HT1080 (cell line): Measurements from ENCODE around the gene PTPRN2. TPM values are rescaled to one million over a fixed set of nuclear protein-coding genes. Genes with fewer than 3 reads are reported as not detected.
"Not testable (repeated sequence)": the region's sequence is repeated elsewhere in the genome, so short reads cannot be mapped to it uniquely, and the experiment has no call there.

Source experiments
- DNase-seq: peaks from one replicate; pipeline ENCODE4 v3.0.0-alpha.2; 2015; ENCODE audit warnings: low read depth
- polyA plus RNA-seq, 2 experiments: library from polyadenylated mRNA; depleted of rRNA; stranded (reverse); fragments of >200 nt; gene quantifications; 2 replicates each; pipeline ENCODE4 v1.2.3, GENCODE V29; 2015
- total RNA-seq: library from RNA; depleted of rRNA; stranded (reverse); fragments of >200 nt; shearing (Covaris generic); gene quantifications from 2 replicates; pipeline ENCODE4 v1.2.3, GENCODE V29; 2014; rRNA removed

The PTPRN2 gene
- 0.31 TPM in 1 of 2 replicates, not detected in the other for total RNA-seq
- polyA plus RNA-seq (2015; cell fraction: cytosol; rRNA removed): 0.16 and 0.33 TPM in 2 replicates
- 0.33 and 0.98 TPM in 2 replicates for polyA plus RNA-seq (2015; cell fraction: nucleus; rRNA removed)

DNA sequence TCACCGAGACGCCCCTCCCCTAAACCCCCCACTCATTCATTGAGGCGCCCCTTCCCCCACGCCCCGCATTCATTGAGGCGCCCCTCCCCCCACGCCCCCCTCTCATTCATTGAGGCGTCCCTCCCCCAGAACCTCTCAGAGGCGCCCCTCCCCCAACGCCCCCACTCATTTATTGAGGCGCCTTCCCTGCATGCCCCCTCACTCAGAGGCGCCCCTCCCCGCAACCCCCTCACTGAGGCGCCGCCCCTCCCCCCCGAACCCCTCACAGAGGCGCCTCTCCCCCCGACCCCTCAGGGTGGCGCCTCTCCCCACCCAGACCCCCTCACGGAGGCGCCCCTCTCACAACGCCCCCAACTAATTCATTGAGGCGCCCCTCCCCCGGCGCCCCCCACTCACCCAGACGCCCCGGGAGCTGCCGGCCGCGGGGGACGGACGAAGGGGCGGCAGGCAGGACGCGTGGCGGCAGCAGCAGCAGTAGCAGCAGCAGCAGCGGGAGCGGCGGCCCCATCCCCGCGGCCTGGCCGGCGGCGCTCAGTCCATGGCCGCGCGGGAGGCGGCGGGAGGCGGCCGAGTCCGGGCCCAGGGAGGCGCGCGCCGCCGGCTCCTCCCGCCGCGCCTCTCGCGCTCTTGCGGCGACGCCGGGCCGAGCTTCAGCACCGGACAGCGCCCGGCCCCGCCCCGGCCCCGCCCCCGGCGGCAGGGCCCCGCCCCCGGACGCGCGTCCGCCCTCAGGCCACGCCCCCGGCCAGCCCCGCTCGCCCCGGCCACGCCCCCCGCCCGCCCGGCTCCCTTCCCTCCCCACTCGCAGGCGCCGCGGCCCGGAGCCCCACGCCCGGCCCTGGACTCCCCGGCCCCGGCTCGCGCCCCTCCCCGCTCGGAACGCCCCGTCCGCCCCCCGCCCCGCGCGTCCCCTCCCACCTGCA is at the start of gene PTPRN2:
Gene PTPRN2, minus strand, starts transcription at position 662 of the 923 bp plus-strand sequence.
- no peak for DNase-seq

DNA sequence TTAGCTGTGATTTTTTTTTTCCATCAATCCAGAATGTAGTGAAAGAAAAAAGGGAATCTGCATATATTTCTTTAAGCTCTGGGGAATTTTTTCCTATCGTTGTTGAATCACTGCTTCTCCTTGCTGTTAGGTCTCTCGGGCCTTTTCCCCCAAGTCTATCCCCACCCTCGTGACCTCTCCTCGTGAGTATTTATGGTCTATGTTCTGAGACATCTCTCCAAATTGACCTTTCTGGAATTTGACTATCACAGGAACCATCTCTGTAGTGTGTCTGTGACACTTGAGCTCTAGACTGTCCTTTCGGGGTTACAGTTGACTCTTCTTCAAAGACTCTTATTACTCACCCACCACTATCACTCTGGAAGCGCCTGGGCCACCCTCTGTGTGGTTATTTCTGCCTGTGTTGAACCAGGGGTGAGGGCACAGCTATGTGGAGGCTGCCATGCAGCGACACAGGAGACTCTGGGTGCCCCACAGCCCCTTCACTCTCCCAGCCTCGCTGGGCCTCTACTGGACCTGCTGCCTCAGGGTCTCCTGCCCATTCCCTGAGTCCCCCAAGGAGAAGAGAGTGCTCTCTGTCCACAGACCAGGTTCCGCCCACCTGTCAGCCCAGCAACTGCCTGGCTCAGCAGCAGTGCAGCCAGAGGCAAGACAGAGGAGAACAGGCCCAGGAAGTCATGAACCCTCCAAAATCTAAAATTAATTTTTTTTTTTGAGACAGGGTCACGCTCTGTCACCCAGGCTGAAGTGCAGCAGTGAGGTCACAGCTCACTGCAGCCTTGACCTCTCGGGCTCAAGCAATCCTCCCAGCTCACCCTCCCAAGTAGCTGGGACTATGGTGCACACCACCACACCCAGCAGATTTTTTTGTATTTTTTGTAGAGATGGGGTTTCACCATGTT is 45.7 kb upstream of the PTPRN2 start:
- DNase-seq: no peak

DNA sequence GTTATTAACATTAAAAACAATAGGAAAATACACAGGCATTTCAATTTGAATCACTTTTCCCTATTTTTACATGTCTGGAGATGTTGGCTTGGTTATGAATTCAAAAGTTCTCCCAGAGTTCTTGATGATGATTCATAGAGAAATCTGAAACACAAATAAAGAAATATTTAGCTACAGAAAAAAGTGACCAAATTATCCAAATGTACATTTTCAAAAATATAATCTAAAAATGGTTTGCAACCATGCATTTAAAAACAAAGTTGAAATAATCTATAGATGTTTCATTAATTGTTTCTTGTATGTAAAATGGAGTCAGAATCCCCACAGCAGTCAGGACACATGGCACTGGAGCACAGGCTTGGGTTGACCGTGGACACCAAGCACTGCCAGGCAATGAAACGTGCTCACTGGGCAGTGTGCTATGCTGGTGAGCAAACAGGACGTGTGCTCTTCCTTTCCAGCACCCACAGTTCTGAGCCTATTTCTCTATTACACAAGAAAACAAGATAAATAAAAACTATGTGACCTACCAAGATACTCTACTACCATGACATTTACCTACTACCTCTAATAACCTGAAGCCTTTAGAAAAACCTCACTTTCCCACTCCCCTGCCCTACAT is 44.1 kb upstream of the PTPRN2 start:
- DNase-seq: no peak

DNA sequence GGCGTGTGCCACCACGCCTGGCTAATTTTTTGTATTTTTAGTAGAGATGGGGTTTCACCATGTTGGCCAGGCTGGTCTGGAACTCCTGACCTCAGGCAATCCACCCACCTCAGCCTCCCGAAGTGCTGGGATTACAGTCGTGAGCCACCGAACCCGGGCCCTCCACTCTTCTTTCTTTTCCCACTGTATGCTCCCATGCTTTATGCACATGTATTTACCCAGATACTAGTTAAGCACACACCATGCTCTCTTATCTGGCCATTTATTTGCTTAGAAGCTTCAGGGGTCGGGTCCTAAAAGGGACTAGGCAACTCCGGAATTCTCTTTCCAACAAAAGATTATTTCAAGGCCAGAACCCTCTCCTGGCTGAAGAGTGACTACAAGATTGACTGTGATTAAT is 38.7 kb upstream of the PTPRN2 start:
- DNase-seq: not testable (repeated sequence)

DNA sequence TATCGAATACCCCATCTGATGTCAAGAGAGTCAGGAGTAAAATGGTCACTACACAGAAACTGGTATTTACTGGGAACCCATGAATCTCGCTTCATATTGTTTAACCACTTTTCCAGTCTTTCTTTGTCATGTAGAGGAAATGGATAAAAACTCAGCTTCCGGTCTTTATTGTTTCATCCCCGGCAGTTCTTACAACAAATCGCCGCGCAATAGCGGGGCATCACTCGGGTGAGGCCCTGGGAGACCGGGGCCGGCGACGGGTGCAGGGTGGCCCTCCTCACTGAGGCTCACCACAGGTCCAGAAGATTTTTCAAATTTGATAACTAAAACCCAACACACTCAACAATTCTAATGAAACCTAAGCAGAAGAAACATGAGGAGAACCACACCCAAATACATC is 35.6 kb upstream of the PTPRN2 start:
- DNase-seq: no peak

DNA sequence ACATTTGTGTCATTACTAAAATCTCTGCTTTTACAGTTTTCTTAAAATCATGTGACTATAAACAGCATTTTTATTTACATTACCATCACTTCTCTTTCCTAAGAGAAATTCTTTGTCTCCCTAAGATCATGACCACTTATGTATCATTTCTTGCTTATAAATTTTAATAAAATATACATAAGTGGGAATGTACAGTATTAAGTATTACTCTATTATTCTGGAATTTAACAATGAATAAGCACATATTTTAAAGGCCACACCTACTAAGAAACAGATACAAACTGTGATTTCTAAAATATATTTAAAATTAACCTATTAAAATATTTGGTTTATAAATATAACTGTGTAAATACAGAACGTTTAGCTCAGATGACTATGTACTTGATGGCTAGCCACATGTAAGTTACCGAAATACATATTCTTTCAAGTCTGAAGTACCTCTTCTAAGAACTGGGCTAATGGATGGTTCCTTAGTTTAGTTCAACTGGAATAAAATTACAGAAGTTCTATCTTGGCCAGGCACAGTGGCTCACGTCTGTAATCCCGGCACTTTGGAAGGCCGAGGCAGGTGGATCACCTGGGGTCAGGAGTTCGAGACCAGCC is 33.3 kb upstream of the PTPRN2 start:
- no peak for DNase-seq

DNA sequence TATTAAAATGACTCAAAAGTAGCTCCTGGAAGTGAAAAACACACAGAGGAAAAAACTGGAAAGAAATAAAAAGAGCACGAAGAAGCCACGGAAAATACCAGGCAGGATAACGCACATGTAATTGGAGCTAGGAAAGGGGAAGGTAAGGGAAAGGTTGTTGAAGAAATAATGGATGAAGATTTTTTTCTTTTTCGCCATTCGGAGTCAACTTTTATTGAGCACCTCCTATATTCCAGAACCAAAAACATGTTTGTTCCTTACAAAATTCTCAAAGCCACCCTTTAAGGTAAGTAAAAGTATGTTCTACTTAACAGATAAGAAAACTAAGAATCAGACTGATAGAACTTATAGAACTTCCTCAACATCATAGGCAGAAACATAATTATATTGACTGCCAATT is 32.8 kb upstream of the PTPRN2 start:
- DNase-seq: no peak

DNA sequence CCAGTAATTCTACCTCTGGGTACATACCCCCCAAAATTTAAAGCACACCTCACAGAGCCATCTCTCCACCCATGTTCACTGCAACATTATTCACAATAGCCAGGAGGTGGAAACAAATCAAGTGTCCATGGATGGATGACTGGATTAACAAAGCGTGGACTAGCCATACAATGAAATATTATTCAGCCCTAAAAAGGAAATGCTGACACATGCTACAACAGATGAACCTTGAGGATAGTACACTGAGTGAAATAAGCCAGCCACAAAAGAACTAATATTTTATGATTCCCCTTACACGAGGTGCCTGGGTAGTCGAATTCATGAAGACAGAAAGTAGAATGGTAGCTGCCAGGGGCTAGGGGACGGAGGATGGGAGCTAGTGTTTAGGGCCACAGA is 31.1 kb upstream of the PTPRN2 start:
- no peak for DNase-seq

DNA sequence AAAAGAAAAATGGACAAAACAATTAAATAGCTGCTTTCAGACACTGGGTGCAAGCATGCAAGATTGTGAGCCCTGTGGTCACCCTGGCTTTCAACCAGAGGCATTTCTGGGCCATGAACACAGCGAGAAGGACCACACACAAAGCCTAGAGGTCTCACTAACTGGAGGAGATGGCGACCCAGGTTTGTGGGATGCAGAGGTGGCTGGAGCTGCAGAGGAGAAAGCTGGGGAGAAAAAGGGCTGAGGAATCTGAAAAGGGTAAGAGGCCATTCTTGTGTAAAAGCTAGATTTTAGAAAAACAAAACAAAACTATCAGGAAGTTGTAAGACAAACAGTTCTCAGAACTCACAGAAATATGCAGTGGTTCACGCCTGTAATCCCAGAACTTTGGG is 30.1 kb upstream of the PTPRN2 start:
- DNase-seq: no peak

DNA sequence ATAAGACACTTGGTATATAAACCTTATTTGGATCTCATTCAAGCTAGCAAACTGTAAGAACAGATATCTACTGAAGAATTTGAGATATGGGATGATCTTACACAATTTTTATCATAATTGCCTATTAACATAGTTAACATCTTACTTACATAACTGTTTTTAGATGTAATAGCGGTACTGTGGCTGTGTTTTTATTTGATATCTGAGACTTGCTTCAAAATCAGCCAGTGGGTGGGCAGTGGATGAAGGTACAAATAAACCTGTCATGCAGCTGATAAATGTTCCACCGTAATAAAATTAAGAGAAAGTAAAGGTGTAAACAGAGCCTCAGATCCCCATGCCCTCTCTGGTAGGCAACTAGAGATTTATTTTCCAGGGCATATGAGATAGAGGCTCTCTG is 28.4 kb upstream of the PTPRN2 start:
- no peak for DNase-seq

DNA sequence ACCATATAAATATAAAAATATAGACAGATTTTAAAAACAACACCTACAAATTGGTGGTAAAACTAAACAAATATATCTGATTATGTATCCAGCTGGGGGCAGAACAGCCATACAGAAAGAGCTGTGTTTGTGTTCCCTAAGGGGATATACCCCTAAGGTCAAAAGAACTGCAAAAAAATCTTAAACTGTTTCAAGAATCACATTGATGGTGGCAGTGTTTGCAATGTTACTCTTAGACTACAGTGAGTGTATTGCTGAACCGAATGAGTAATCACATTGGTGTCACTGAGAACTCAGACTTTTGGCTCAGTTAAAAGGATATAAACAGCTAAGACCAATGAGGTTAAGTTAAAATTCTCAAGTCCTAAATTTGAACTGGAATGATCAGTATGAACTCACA is 27.1 kb upstream of the PTPRN2 start:
- DNase-seq: no peak

DNA sequence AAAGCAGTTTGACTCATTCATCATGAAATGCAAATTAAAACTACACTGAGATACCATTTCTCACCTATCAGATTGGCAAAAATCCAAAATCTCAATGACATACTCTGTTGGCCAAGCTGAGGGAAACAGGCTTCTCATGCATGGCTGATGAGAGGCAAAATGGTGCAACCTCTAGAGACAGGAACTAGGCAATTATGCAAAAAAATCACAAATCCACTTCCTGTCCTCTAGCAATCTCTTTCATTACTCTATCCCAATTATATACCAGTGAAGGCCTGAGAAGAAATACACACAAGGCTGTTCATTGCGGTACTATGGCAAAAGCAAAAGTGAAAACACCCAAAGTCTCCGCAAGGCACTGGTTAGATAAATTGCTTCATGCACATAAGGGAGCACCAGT is 25.9 kb upstream of the PTPRN2 start:
- DNase-seq: no peak

DNA sequence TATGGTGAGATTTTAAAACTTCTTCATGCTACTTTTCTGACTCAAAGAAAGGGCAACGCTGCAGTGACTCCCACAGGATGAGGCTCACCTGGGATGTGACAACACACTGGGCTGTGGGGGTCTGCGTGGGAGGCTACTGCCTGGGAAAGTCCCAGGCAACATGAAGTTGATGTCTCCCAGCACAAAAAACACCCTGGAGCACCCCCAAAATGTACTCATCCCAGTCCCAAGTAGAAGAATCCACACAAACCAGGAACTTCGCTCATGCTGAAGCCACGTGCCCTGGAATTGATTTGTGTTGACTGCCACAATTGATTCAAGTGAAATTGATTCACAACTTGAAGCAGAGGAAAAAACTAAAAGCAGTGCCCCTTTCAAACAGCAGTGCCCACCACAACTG is 24.9 kb upstream of the PTPRN2 start:
- DNase-seq: no peak

DNA sequence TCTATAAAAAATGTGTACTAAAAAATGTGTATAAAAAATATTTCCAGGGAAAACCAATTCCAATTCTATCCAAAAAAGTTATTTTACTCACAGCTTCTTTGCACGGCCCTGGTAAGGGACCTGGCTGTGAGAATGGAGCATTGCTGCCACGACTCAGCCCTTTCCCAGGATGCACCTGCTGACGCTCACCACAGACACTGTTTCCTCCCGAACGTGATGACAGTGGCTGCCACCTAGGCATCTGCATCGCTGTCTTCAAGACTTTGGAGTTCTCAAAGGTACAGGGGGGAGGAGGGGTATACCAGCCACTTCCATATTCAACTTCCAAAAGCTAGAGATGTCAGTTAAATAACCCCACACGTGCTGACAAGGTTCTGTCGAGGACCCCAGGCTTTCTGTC is 23.9 kb upstream of the PTPRN2 start:
- no peak for DNase-seq

DNA sequence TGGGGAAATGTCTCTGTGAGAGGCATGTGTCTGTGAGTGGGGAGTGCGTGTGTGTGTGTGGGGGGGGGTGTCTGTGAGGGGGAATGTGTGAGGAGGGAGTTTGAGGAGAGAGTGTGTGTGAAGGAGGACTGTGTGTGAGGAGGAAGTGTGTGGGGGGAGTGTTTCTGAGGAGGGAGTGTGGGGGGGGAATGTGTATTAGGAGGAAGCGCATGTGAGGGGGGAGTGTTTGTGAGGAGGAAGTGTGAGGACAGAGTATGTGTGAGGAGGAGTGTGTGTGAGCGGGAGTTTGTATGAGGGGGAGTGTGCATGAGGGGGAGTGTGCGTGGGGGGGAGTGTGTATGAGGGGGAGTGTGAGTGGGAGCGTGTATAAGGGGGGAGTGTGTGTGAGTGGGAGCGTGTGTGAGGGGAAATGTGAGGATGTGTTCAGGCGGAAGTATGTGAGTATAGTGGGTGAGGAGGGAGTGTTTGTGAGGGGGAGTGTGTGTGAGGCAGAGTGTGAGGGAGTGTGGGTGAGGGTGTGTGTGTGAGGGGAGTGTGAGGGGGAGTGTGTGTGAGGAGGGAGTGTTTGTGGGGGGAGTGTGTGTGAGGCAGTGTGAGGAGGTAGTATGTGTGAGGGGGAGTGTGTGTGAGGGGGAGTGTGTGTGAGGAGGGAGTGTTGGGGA is 21.8 kb upstream of the PTPRN2 start:
- DNase-seq: no peak

DNA sequence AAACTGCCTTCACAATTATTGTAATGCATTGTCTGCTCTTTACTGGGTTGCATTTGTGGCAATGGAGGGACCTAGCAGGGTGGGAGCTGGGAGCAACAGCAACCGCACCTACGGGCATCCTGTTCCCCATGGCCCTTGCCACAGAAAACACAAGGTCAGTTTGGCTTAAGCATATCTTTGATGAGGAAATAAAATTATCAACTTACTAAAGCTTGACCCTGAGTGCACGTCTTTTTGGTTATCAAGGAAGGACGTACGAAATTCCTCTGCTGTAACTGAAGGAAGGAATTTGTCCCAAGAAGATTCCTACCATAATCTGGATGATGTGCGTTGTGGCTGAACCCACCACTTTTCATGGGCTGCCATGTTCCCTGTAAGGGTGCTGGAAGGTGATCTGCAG is 19.9 kb upstream of the PTPRN2 start:
- no peak for DNase-seq

DNA sequence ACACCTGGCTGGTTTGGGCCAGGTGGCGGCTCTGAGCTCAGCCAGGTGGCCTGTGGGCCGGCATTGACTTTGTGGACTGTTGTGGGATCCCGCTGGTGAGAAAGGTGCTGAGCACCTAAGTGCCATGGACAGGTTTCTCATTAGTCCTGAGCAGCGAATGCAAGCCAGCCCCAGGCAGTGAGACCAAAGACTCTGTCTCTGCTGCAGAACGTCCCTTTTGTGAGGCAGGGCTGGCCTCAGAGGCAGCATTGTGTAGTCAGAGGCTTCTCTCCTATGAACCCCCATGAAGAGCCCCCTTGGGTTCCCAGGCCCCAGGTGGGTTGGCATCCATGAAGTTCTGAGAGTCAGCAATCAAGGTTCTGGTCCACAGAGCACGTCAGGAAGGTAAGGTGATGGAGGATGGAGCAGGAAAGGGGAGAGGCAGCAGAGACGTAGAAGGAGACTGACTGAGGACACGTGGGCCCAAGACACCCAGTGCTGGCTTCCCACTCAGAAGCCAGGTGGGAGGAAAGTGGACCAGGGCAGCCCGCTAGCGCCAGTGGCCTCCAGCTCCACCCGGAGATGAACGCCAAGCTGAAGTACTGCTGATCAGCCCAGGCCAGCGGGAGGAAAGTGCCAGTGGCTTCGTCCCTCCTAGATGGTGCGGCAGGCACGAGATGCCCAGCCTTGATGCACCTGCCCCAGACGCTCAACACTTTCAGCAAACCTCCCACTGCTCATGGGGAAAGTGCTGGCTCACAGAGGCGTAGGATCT is 19.2 kb upstream of the PTPRN2 start:
- no peak for DNase-seq

DNA sequence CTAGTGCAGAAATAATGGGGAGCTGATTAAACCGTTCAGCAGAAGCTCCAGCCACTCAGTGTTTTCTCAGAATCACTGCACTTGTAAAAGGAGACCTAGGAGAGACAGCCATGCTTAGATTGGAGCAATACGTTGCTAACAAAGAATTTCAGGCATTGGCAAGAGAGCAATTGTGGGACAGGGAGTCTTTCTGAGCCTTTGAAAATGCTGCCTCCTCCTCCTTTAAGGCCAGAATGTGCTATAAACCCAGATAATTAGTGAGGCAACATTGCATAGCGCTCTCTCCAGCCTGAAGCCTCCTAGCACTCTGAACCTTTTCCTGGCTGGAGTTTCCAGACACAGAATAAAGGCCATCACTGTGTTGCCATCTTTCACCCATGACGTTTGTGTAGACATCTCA is 18.5 kb upstream of the PTPRN2 start:
- DNase-seq: no peak

DNA sequence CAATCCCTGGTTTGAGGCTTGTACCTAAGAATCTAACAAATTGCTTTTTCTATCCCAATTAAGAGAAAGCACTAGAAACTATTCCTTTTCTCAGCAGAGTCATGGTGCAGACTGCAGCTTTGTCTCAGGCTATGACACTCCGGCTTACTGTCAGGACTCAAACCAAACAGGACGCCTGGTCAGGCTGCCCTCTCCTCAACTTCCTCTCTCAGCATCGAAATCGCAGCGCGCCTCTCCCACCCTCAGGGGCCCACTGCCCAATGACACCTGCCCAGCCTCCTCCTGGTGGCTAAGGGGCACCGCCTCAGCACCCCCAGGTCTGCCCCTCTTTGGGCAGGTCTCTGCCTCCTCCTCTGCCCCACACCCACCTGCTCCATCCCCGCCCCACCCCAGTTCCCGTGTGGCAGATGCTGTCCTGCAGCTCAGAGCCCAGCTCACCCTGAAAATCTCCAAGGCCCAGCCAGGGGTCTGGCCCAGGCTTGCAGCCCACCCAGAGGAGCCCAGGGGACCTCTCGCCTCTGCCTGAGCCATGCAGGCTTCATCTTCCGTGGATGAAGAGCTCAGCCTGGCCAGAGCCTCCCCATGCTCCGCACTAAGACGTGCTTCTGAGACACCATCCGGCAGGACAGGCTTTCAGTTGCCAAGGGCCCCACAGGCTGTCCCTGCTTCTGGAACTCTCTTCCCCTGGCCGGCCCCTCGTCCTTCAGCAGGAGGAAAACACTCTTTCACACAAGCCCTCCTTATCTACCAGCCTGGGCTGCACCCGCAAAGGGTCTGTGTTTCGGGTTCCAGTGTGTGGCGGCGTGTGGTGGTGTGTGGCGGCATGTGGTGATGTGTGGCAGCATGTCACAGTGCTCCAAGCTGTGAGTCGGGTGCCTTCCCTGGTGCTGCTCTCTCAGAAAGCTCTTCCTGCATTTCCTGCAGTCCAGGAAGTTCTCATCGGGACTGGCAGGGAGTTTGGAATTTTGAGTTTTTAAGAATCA is 16.4 kb upstream of the PTPRN2 start:
- no peak for DNase-seq
